Astrocyte (in vitro differentiated cells and primary cell): ENCODE data around the gene UNKL.

Experiments
- CTCF ChIP-seq: IDR thresholded peaks from 2 replicates; pipeline ENCODE4 v1.5.1; 2011; ENCODE audit warnings: low read depth, mild to moderate bottlenecking, inconsistent platforms, low read length, moderate library complexity; ENCODE audit not compliant: insufficient read depth
- EZH2 ChIP-seq: IDR thresholded peaks from 2 replicates; pipeline ENCODE4 v1.6.1; 2012; ENCODE audit warnings: mild to moderate bottlenecking, low read length, inconsistent platforms; ENCODE audit not compliant: insufficient read depth

GRCh38 chr16:1364510-1364909 is 50.0 kb downstream of the UNKL start:
- TF ChIP-seq CTCF: no peak
- TF ChIP-seq EZH2: no peak
